ENCODE measurements around the gene OGT.
"Not testable (repeated sequence)": the region's sequence is repeated elsewhere in the genome, so short reads cannot be mapped to it uniquely, and the experiment has no call there.

Gene OGT

DNA sequence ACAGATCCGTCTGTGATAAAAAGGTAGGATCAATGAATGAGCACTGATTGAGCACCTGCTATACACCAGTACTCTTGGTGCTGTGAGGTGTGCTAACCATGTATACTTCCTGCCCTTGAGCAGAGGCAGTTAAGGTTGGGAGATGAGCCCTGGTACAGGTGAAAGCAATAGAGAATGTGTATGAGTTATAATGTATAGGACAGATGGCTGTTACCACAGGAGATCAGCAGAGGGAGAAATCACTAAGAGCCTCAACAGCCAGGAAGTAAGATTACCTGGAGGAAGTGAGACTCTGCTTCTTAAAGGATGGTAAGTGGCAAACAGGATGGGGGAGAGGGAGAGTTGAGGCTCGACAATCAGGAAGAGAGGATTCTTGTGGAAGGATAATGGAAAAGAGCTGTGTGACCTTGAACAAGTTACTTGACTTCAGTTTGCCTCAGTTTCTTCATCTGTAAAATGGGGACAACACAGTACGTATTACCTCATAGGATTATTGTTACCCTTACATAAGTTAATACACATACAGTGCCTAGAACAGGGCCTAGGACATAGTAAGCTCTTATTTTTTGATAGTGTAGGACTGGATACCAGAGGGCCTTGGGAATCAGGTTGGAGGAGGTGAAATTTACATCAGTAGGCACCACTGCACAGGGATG, 76.3 kb downstream of the OGT start:
- DNase-seq (ENCODE audit: low read depth in 1 of 2, low spot score in 1 of 2) = no peak
- in situ Hi-C loops (cut with HindIII; ENCODE audit: low pct_unique_long_range_greater_than_20kb, low sequenced_read_pairs) = no loop called here
- no peak for TF ChIP-seq JUND (IDR thresholded peaks at IDR 0.05; ENCODE audit: low read depth)

DNA sequence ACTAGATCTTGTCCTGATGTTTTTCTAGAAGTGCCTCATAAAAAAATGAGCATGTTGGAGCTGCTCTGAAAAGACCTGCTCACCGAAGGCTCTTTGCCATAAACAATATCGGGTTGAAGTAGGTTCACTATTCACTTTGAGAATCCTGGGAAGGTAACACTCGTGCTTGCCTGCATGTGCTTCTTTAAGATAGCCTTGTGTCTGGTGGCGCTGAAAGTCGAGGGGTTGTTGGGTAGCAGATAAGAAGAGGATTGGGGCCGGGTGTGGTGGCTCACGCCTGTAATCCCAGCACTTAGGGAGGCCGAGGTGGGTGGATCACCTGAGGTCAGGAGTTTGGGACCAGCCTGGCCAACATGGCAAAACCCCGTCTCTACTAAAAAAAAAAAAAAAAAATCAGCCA, 78.8 kb downstream of the OGT start:
- in situ Hi-C loops (cut with HindIII; ENCODE audit: low pct_unique_long_range_greater_than_20kb, low sequenced_read_pairs); DNase-seq (ENCODE audit: low read depth in 1 of 2, low spot score in 1 of 2): not testable (repeated sequence)

DNA sequence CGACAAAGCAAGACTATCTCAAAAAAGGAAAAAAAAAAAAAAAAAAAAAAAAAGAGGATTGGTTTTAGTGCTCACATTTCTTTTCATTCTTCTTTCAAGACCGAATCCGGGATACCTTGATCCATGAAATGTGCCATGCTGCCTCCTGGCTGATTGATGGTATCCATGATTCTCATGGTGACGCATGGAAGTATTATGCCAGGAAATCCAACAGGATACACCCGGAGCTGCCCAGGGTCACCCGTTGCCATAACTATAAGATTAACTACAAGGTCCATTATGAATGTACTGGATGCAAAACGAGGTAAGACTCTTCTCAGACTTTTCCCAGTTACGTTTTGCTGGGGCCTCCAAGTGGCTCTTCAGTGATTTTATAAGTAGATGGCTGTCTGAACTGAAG, 79.4 kb downstream of the OGT start:
- no peak for DNase-seq (ENCODE audit: low read depth in 1 of 2, low spot score in 1 of 2)
- in situ Hi-C loops (cut with HindIII; ENCODE audit: low pct_unique_long_range_greater_than_20kb, low sequenced_read_pairs) = no loop called here
- TF ChIP-seq JUND (IDR thresholded peaks at IDR 0.05; ENCODE audit: low read depth) = no peak

DNA sequence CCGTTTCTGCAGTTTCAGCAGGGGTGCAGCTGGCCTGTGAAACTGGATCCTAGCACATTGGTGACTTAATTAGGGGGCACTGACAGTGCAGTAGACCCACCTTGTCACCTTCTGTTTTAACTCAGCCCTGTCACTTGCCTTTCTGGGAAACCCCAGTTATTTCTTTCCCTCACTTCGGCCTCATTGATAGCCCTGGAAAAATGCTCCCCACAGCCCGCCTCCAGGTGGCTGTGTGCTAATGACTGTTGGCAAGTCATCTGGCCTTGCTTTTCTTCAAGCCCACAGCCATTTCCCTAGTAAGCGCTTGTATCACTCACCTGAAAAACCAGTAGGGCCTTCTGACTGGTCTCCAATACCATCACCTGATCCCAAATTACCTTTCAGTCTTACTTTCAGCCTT, 82.2 kb downstream of the OGT start:
- TF ChIP-seq JUND (IDR thresholded peaks at IDR 0.05; ENCODE audit: low read depth) = no peak
- DNase-seq (ENCODE audit: low read depth in 1 of 2, low spot score in 1 of 2) = no peak
- in situ Hi-C loops (cut with HindIII; ENCODE audit: low pct_unique_long_range_greater_than_20kb, low sequenced_read_pairs) = no loop called here

DNA sequence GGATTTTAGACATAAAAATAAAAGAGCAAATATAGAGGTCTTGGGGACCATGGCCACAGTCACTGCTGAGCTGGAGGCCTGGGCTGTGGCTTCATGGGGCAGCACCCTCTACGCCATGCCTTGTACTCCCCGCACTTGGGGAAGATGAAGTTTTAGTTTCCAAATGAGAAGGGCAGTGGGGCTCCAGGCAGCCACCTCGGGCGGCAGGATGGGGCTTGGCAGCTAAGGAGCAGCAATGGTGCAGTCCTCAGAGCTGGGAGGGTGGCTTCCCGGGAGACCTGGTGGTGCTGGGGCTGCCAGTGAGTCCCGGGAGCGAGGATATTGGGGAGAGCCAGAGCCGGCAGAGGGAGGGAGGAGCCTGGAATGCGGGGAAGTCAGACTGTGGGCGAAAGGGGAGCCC, 83.0 kb downstream of the OGT start:
- TF ChIP-seq JUND (IDR thresholded peaks at IDR 0.05; ENCODE audit: low read depth) = no peak
- in situ Hi-C loops (cut with HindIII; ENCODE audit: low pct_unique_long_range_greater_than_20kb, low sequenced_read_pairs) = no loop called here
- no peak for DNase-seq (ENCODE audit: low read depth in 1 of 2, low spot score in 1 of 2)

DNA sequence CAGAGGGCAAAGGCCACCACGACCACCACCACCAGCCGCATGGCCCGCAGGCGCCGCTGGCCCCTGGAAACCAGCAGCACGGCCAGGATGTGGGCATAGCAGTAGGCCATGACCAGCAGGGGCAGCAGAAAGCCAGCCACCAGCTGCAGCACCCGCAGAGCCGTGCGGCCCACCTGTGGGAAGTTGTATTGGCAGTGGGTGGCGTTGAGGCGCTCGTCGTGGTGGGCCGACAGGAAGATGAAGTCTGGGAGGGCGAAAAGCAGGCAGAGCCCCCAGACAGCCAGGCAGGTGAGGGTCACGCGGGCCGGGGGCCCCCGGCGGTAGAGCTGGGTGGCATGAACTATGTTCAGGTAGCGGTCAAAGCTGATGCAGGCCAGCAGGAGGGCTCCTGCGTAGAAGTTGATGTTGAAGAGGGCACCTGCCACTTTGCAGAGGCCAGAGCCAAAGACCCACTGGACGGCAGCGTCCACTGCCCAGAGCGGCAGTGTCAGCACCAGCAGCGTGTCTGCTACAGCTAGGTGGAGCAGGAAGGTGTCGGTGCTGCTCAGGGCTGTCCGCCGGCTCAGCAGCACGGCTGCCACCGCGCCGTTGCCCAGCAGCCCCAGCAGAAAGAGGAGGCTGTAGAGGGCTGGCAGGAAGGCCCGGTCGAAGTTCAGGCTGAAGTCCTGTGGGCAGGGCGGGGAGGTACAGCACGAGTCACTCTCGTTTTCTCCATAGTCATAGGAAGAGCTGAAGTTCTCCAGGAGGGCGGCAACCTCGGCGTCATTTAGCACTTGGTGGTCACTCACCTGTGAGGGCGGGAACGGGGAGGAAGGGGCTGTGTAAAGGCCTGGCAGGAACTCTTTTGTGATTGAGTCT, 84.0 kb downstream of the OGT start:
- TF ChIP-seq JUND (IDR thresholded peaks at IDR 0.05; ENCODE audit: low read depth) = no peak
- DNase-seq (ENCODE audit: low read depth in 1 of 2, low spot score in 1 of 2) = no peak
- in situ Hi-C loops (cut with HindIII; ENCODE audit: low pct_unique_long_range_greater_than_20kb, low sequenced_read_pairs) = no loop called here

DNA sequence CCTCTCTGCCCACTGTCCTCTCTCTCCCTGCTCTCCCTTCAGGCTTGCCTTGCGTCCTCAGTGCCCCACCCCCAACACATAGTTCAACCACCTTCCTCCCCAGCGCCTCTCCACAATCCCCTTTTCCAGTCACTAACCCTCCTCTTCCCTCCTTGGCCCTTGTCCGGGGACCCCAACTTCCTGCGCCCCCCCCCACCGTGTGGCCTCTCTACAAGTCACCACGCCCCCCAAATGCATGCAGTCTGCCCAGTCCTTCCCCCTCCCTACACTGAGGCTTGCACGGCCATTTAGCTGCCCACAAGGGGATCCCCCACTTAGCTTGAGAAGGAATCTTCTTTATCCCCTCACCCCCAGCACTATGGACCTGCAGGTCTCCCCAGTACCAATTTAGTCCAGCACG, 84.8 kb downstream of the OGT start:
- in situ Hi-C loops (cut with HindIII; ENCODE audit: low pct_unique_long_range_greater_than_20kb, low sequenced_read_pairs) = no loop called here
- TF ChIP-seq JUND (IDR thresholded peaks at IDR 0.05; ENCODE audit: low read depth) = no peak
- no peak for DNase-seq (ENCODE audit: low read depth in 1 of 2, low spot score in 1 of 2)

DNA sequence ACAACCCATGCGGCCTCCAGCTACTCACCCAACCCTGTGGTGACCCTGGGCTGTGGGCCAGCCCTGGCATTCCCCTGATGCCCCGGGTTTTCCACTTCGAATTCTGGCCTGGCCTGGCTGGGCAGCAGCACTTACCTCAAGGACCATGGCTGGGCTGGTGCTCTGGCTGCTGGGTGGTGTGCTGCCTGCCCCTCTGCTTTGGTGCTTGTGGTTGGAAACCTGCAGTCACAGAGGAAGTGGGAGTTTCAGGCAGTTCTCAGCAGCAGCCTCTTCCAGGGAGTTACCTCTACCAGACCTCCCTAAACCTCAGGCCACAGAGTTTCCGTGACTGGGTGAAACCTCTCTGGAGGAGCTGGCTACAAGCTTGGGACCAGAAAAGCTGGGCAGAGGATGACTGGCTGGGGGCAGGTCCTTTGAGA, 85.4 kb downstream of the OGT start, which contains the start of gene CXCR3:
Gene CXCR3 (minus strand): TSS at position 209 of the 419 bp plus-strand sequence. CDS start 62 bp downstream, at position 147.
- in situ Hi-C loops (cut with HindIII; ENCODE audit: low pct_unique_long_range_greater_than_20kb, low sequenced_read_pairs) = no loop called here
- no peak for TF ChIP-seq JUND (IDR thresholded peaks at IDR 0.05; ENCODE audit: low read depth)
- no peak for DNase-seq (ENCODE audit: low read depth in 1 of 2, low spot score in 1 of 2)

DNA sequence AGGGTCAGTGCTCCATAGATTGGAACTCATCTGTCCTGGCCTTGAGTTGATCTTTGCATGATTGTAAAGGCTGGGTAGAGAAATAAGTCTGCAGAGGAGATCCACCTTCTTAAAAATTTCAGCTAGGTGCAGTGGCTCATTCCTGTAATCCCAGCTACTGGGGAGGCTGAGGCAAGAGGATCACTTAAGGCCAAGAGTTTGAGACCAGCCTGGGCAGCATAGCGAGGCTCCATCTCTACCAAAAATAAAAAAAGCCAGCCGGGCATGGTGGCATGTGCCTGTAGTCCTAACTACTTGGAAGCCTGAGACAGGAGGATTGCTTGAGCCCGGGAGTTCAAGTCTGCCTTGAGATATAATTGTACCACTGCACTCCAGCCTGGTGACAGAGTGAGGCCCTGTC, 85.9 kb downstream of the OGT start:
- in situ Hi-C loops (cut with HindIII; ENCODE audit: low pct_unique_long_range_greater_than_20kb, low sequenced_read_pairs) = no loop called here
- no peak for TF ChIP-seq JUND (IDR thresholded peaks at IDR 0.05; ENCODE audit: low read depth)
- no peak for DNase-seq (ENCODE audit: low read depth in 1 of 2, low spot score in 1 of 2)

DNA sequence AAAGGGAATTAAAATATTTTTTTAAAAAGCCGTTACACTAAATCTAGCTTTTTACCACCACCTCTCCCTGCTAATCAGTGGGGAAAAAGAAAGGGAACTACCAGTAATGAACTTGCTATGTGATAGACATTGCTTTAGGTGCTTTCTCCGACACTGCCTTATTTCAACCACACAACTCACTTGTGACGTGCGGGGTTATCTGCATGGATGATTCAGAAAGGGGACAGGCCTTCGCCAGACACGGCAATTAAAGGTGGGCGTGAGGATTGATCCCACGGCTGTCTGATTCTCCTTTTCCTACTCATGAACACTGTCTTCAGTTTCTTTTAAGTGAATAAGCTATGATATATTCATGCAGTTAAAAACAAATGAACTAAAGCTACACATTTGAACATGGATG, 86.3 kb downstream of the OGT start:
- no peak for DNase-seq (ENCODE audit: low read depth in 1 of 2, low spot score in 1 of 2)
- in situ Hi-C loops (cut with HindIII; ENCODE audit: low pct_unique_long_range_greater_than_20kb, low sequenced_read_pairs) = no loop called here

DNA sequence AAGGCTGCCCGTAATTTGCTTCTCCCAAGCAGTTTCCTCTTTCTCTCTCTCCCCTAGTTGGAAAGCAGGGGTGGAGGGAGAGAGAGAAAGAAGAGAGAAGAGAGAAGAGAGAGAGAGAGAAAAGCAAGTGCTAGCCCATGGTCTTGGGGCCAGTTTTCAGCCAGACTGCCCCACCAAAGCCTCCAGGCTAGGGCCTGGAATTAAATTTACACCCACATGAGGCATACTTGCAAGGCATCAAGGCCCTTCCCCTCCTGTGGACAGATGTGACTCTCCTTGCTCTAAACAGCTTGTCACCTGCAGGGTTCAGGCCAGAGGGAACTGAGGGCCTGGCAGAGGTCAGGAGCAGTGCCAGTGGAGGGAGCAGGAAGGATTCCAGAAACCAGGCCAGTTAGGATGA, 87.1 kb downstream of the OGT start:
- no peak for DNase-seq (ENCODE audit: low read depth in 1 of 2, low spot score in 1 of 2)
- in situ Hi-C loops (cut with HindIII; ENCODE audit: low pct_unique_long_range_greater_than_20kb, low sequenced_read_pairs) = no loop called here
- TF ChIP-seq JUND (IDR thresholded peaks at IDR 0.05; ENCODE audit: low read depth) = no peak

More for the DNA sequence above, 86.3 kb downstream of the OGT start:
- no peak for TF ChIP-seq JUND (IDR thresholded peaks at IDR 0.05; ENCODE audit: low read depth)

DNA sequence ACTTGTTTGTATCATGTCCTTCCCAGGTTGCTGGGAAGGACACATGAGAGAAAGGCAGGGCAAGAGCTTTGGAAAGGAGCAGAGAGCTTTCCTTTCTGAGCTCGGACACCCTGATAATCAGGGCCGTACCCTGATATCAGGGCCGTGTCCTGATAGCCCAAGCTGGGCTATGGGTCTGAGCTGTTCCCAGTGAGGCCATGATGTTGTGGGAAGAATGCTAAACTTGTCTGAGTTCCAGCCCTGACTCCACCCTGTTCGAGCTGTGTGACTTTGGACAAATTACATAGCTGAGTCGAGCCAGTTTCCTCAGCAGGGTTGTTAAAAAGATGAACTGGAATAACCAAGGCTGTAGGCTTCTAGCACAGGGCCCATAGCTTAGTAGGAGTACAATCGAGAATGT, 88.7 kb downstream of the OGT start:
- no peak for TF ChIP-seq JUND (IDR thresholded peaks at IDR 0.05; ENCODE audit: low read depth)
- in situ Hi-C loops (cut with HindIII; ENCODE audit: low pct_unique_long_range_greater_than_20kb, low sequenced_read_pairs) = no loop called here
- no peak for DNase-seq (ENCODE audit: low read depth in 1 of 2, low spot score in 1 of 2)

DNA sequence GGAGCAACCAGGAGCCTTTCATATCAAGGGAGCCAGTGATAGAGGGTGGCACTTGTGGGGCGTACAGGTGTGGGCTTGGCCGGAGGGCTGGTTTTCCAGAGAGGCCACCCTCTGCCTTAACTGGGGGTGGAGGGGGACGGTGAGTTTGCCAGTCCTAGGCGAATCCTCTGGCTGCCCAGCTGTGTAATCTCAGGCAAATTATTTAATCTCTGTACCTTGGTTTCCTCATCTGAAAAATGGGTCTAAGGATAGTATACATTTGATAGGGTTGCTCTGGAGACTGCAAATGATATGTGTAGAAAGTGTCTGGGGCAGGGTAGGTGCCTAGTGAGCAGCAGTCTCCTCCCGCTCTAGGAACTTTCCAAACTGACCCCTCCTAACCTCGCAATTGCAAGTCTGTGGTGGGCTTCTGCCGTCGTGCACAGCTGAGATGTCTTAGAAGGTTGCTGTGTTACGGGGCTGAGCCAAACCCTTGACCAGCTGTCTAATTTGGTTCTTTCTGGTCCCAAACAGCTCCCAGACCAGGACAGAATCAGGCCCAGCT, 89.2 kb downstream of the OGT start:
- DNase-seq (ENCODE audit: low read depth in 1 of 2, low spot score in 1 of 2) = no peak
- no peak for TF ChIP-seq JUND (IDR thresholded peaks at IDR 0.05; ENCODE audit: low read depth)
- in situ Hi-C loops (cut with HindIII; ENCODE audit: low pct_unique_long_range_greater_than_20kb, low sequenced_read_pairs) = no loop called here

Measured in T47D (cell line).